ENCODE data around the gene FRMPD1.

The FRMPD1 gene

GRCh38 chr9:37679649-37680402 is 29.1 kb downstream of the FRMPD1 start:
- DNase-seq: no peak

- DNase-seq: no peak
These were observed 32.2 kb downstream of the FRMPD1 start for GRCh38 chr9:37682951-37683350.

GRCh38 chr9:37683531-37684371 is 33.0 kb downstream of the FRMPD1 start:
- DNase-seq: no peak

- DNase-seq: no peak
These were observed 42.0 kb downstream of the FRMPD1 start for GRCh38 chr9:37692622-37693221.

GRCh38 chr9:37693260-37693659 is 42.5 kb downstream of the FRMPD1 start:
- peak; percentile 14 for DNase-seq

- DNase-seq: no peak
These were observed 43.6 kb downstream of the FRMPD1 start for GRCh38 chr9:37694355-37694754.

GRCh38 chr9:37696528-37696927 is 45.8 kb downstream of the FRMPD1 start:
- DNase-seq: no peak

- DNase-seq: no peak
These were observed 49.4 kb downstream of the FRMPD1 start for GRCh38 chr9:37700131-37700530.

- DNase-seq: no peak
These were observed 50.1 kb downstream of the FRMPD1 start for GRCh38 chr9:37700900-37701299.

- DNase-seq: no peak
These were observed 55.0 kb downstream of the FRMPD1 start for GRCh38 chr9:37705787-37706186.

- DNase-seq: peak; percentile 54
These were observed 55.5 kb downstream of the FRMPD1 start for GRCh38 chr9:37706290-37706689.

- no peak for DNase-seq
These were observed 57.0 kb downstream of the FRMPD1 start for GRCh38 chr9:37707748-37708147.

- DNase-seq: no peak
These were observed 59.3 kb downstream of the FRMPD1 start for GRCh38 chr9:37710046-37710445.

- no peak for DNase-seq
These were observed 64.5 kb downstream of the FRMPD1 start for GRCh38 chr9:37715260-37715659.

GRCh38 chr9:37715991-37716505 is 65.3 kb downstream of the FRMPD1 start:
- no peak for DNase-seq

- DNase-seq: no peak
These were observed 68.8 kb downstream of the FRMPD1 start for GRCh38 chr9:37719526-37719925.

GRCh38 chr9:37727013-37727412 is 76.3 kb downstream of the FRMPD1 start:
- DNase-seq: no peak

GRCh38 chr9:37729499-37729898 is 78.7 kb downstream of the FRMPD1 start:
- no peak for DNase-seq

- peak; percentile 18 for DNase-seq
These were observed 79.5 kb downstream of the FRMPD1 start for GRCh38 chr9:37730256-37730655.

- no peak for DNase-seq
These were observed 80.1 kb downstream of the FRMPD1 start for GRCh38 chr9:37730839-37731238.

GRCh38 chr9:37732086-37732741 is 81.5 kb downstream of the FRMPD1 start:
- no peak for DNase-seq

GRCh38 chr9:37732952-37733351 is 82.2 kb downstream of the FRMPD1 start:
- DNase-seq: no peak

GRCh38 chr9:37739222-37739621 is 88.5 kb downstream of the FRMPD1 start:
- DNase-seq: no peak

All from fibroblast of skin of abdomen (primary cell).